ENCODE results near the gene ZNF792.

GRCh38 chr19:34936184-34936583 is 27.8 kb downstream of the ZNF792 start:
- TF ChIP-seq USF2 (IDR thresholded peaks at IDR 0.05; ENCODE audit: low read length) (no peak), CTCF (IDR thresholded peaks at IDR 0.05; ENCODE audit: control extremely low read depth in 1 of 3, insufficient read depth in 1 of 3, low read depth in 1 of 3, low read length in 3 of 3) (no peak), CEBPB (IDR thresholded peaks at IDR 0.05; ENCODE audit: low read depth, low read length) (no peak), EP300 (IDR thresholded peaks at IDR 0.05; ENCODE audit: borderline replicate concordance in 1 of 2, low read depth in 2 of 2, low read length in 2 of 2) (no peak), TCF12 (IDR thresholded peaks at IDR 0.05; ENCODE audit: low read depth, low read length) (no peak)

All from H1 (cell line).